DOHH2 (cell line): Measurements from ENCODE around the gene RTN3.

Experiments
- EZH2phosphoT487 ChIP-seq: fragments of 200-600 bp; sonication (generic); IDR thresholded peaks from 2 replicates; pipeline ENCODE4 v1.6.1; 2017; ENCODE audit warnings: borderline replicate concordance, mild to moderate bottlenecking, antibody characterized with exemption, low read length, moderate library complexity, mixed read lengths
- TF ChIP-seq, protein P1 (sequence below): fragments of 200-600 bp; sonication (generic); IDR thresholded peaks from one replicate; pipeline ENCODE4 v1.5.1; 2014; ENCODE audit warnings: antibody characterized with exemption, mild to moderate bottlenecking, low read depth, low read length; ENCODE audit not compliant: poor library complexity, severe bottlenecking

DNA sequence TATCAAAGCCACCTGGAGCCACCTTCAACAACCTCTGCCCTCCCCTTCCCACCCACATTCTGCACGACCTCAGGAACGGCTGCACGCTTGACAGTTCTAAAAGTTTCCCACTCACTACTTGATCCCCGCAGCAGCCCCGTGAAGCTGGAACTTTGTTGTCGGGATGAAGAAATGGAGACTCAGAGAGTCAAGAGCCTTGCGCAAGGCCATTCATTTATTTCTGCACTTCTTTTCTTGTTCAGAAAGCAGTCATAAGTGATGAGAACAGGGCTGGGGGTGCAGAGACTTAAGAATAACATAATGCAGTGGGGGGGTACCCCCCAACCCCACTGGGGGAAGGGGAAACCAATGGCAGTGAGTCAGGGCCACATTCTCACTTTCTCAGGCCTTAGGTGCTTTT lies 89.5 kb downstream of the RTN3 start:
- TF ChIP-seq, protein P1, sequence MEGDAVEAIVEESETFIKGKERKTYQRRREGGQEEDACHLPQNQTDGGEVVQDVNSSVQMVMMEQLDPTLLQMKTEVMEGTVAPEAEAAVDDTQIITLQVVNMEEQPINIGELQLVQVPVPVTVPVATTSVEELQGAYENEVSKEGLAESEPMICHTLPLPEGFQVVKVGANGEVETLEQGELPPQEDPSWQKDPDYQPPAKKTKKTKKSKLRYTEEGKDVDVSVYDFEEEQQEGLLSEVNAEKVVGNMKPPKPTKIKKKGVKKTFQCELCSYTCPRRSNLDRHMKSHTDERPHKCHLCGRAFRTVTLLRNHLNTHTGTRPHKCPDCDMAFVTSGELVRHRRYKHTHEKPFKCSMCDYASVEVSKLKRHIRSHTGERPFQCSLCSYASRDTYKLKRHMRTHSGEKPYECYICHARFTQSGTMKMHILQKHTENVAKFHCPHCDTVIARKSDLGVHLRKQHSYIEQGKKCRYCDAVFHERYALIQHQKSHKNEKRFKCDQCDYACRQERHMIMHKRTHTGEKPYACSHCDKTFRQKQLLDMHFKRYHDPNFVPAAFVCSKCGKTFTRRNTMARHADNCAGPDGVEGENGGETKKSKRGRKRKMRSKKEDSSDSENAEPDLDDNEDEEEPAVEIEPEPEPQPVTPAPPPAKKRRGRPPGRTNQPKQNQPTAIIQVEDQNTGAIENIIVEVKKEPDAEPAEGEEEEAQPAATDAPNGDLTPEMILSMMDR, result no peak
- TF ChIP-seq EZH2phosphoT487, result no peak
